GM21390 (cell line): ENCODE measurements around the gene POLR1D.

ENCODE experiments used
- ATAC-seq: cut with Tn5 transposase; IDR thresholded peaks from one replicate; pipeline ENCODE4 v1.9.1; 2021; ENCODE audit not compliant: unreplicated experiment

The POLR1D gene, protein sequence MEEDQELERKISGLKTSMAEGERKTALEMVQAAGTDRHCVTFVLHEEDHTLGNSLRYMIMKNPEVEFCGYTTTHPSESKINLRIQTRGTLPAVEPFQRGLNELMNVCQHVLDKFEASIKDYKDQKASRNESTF

GRCh38 chr13:27621366-27622101 lies at the start of gene POLR1D:
POLR1D (plus strand) TSS chr13:27621892; CDS start chr13:27621984, 92 bp downstream.
- ATAC-seq, result peak; percentile 56

- no peak for ATAC-seq
Measured at GRCh38 chr13:27572234-27572901, 49.3 kb upstream of the POLR1D start.

DNA sequence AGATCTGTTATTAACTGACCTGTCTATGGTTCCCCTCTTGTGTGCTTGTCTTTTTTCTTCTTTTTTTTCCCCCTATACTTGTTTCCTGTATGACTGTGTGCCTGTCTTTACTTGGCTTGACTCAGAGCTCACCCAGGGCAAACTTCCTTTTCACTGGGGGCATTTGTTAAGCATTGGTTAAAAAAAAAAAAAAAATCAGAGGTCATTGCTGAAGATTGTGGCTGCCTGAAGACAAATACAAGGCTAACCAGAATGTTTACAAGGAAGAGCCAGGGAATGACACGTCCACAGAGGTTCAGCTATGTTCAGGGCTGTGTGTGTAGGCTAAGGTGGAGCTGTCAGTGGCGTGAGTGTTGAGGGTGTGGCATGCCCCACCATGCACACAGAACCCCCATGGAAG lies 48.4 kb upstream of the POLR1D start:
- no peak for ATAC-seq

DNA sequence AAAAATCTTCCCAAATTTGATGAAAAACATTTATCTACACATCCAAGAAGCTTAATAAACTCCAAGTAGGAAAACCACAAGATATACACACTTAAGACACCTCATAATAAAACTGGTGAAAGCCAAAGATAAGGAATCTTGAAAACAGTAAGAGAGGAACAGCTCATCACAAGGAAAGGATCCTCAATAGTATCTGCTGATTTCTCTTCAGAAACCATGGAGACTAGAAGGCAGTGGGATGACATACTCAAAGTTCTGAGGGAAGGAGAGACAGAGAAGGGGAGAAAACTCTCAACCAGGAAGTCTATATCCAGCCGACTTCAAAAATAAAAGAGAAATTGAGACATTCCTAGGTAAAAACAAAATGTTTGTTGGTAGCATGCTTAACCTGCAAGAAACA lies 47.0 kb upstream of the POLR1D start:
- no peak for ATAC-seq

- ATAC-seq, result no peak
Measured at GRCh38 chr13:27578121-27579030, 43.3 kb upstream of the POLR1D start.

- ATAC-seq, result no peak
Measured at GRCh38 chr13:27583645-27584044, 38.0 kb upstream of the POLR1D start.

DNA sequence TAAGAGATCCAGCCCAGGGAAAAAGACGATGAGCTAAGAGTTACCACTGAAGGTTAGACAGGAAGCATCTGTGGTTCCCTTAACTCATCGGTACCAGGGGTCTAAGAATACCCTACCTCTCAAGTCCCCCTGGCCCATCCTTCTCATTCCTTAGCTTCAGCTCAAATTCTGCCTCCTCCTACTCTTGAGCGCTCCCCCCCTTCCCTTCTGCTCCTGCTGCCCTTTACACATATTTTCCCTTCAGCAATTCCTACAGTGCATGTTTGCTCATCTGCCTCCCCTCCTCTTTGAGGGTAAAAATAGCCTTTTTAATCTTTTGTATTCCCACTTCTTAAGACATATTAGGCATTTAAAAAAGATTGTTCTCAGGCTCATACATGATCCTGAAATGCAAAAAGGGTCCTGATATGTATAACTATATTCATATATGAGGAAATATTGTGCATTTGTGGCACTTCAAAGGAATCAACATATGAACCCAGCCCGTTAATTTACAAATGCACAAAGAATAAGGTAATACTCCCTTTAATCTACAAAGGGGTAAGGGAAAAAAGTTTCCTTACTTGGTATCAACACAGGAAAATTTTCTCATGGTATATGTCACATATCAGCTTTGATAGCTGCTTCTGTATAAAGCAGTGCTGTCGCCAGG lies 34.5 kb upstream of the POLR1D start:
- no peak for ATAC-seq

DNA sequence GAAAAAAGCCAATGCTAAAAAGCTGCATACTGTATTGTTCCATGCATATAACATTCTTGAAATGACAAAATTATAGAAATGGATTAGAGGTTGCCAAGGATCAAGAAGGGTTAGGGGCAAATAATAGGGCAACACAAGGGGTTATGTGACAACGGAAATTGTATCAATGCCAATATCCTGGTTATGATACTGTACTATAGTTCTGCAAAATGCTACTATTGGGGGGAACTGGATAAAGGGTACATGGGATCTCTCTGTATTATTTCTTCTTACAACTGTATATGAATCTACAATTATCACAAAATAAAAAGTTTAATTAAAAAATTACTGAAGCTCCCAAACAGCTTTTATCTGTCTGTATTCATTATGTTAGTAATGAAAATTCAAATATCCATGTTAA lies 33.3 kb upstream of the POLR1D start:
- no peak for ATAC-seq

- ATAC-seq, result peak; percentile 29
Measured at GRCh38 chr13:27592865-27593264, 28.8 kb upstream of the POLR1D start.

DNA sequence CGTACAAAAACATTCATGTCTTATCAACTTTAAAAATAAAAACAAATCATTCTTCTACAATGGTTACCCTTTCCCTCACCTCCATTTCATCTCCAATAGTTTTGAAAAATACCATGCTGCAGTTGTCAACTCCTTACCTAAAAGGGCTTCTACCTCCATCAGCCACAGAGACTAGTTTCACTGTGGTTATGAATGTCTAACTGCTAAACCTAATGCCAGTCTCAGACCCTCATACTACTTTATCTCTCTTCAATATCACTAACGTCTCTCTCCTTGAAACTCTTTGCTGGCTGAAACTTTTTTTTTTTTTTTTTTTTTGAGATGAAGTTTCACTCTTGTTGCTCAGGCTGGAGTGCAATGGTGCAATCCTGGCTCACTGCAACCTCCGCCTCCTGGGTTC lies 28.4 kb upstream of the POLR1D start:
- ATAC-seq, result peak; percentile 60

DNA sequence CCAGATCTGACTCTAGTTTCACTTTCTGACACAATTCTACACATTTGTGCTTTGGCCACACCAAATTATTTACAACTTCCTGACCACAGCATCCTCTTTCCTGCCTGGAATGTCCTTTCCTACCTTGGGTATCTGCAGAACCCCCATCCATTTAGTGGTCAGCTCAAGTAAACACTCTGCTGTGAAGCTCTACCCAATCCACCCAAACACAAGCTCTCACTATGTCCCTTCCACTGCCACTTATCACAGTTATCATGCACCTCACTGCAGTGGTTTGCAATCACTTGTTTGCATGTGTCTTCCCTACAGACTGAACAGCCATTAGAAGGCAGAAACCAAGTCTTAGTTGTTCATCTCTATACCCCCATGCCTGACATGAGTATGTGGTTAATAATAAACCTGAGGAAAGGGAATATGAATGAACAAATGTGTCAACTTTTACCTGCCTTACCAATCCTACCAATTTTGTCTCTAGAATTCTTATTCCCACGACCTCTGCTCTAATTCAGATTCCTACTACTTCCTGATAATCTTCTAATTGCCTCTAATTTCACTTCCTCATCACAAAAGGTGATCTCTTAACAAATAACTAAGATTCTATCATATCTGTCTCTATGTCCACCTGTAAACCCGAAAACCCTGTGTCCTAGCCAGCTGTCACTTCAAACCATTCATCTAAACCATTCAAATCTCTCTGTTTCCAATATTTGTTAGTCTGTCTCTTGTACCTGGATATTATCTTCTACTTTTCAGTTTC lies 26.5 kb upstream of the POLR1D start:
- no peak for ATAC-seq

DNA sequence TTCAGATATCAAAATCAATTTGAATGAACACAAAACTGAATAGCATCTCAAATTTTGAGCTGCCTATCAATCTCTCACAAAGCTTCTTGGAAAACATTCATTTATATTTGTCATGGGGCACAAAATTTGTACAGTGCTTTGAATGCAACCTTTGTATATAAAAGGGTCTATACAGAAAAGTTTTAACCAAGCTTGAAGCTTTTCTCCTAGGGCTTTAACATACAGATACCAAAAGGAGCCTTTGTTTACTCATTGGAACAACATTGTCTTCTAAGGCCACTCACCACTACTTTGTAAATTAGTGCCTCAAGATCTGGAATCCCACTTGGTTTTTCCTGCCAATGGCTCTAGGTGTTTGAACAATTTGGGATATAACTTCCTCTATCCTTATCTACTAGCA lies 22.6 kb upstream of the POLR1D start:
- ATAC-seq, result no peak

GRCh38 chr13:27599845-27600553 lies 21.7 kb upstream of the POLR1D start:
- ATAC-seq, result no peak

GRCh38 chr13:27600711-27601110 lies 21.0 kb upstream of the POLR1D start:
- no peak for ATAC-seq

DNA sequence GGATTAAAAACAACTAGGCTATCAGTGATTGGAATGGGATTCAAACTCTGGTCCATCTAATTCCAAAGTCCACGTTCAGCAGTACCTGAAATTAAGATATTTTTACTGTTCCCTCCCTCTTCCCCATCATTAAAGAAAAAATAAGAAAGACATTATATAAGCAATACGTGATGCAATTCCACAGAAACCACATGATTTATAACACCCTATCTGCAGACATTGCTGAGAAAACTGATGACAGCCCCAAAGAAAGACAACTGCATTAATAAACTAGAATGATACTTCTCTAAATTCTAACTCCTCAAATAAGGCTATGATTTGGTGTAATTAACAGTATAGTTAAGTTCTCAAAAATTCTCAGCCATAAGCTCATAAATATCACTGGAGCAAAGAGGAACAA lies 20.5 kb upstream of the POLR1D start:
- no peak for ATAC-seq

GRCh38 chr13:27601803-27602202 lies 19.9 kb upstream of the POLR1D start:
- ATAC-seq, result no peak

DNA sequence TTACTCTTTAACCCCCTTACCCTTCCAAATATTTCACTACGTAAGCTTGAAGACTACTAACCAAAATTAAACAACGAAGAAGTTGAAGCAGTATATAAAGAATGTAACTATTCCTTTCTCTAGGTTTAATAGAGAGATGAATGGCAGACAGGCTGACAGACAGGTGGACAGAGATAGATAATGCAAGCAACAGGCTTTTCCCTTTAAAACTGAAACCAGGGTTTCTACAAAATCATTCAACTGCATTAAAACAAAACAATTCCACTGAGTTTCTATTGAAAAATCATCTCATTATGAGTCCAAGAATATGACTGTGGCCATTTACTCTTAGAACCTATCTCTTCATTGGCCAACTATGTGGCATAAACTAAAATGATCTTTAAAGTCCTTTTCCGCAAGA lies 16.6 kb upstream of the POLR1D start:
- no peak for ATAC-seq

DNA sequence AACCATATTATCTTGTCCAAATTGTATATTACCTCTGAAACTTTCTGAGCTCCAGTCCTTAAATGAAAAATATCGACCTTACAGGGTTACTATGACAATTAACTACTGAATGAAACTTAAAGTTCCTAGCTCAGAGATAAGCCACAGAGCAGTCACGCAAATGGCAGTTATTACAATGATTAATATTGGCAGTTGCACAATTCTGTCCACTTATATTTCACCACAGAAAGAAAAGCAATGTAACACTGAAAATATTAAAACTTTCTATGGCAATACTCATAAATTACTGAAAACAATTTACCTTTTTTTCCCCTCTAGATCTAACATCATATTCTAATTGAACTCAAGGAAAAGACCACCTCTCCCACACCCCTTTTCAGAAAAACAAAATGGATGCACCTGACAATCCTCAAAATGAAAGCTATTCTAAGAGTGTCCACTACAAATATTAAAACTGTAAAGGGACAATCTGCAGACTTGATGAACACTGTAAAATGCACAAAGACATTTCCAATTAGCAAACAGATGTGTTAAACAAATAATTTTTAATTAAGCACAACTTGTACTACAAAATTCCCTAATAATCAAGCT lies 16.0 kb upstream of the POLR1D start:
- ATAC-seq, result no peak

- ATAC-seq, result no peak
Measured at GRCh38 chr13:27607125-27607524, 14.6 kb upstream of the POLR1D start.
